Left kidney (tissue), 2 donors: ENCODE results near the gene RRAS. TPM values are rescaled to one million over a fixed set of nuclear protein-coding genes. Genes with fewer than 3 reads are reported as not detected.

Source experiments
- DNase-seq: peaks from one replicate; pipeline ENCODE4 v3.0.0-alpha.2; 2013
- polyA plus RNA-seq: library from polyadenylated mRNA; unstranded; fragments of 120-200 nt; gene quantifications from one replicate; pipeline ENCODE4 v1.2.1, GENCODE V29; 2013; ENCODE audit not compliant: insufficient read length

The RRAS gene
- polyA plus RNA-seq, 1 donor: 16.2 TPM

DNA sequence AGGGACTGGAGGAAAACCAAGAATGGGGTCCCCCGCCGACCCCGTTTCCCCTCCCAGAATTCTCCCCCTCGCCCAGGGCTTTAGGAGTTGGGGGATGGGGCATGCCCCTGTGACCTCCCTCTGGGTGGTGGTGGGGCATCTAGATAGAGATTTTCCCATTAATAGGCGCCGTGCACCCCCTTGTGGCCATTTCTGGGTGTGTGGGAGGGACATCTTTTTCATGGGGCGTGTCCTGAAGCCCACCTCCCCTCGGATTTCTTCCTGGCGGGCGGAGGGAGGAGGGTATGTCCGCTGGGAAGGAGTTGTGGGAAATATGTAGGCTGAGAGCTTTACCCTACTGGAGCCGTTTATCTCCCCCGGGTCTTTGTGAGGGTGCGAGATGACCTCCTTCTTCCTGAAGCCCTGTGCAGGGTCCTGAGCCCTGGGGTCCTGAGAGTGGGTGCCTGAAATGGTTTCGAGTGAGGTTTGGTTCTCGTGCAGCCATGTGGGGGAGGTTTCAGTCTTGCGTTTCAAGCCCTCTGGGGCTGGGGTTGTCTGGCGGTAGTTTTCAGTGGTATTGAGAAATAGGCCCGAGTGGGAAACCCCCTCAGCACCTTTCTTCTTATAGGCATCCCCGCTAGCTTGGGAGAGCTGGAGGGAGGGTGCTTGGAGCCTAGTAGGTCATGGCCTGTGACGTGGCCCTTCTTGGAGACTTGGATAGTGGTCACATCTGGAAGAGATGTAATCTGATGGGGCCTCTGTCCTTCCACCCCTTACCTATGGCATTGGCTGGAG, 38.1 kb upstream of the RRAS start:
- DNase-seq: peak; percentile 90

GRCh38 chr19:49677231-49677900, 37.4 kb upstream of the RRAS start, which contains the start of gene PRMT1:
Gene PRMT1, plus strand, starts transcription at chr19:49677271. Its CDS starts 10 bp downstream, at chr19:49677281.
- DNase-seq: no peak

GRCh38 chr19:49676784-49677230, 36.9 kb upstream of the RRAS start:
- DNase-seq: peak; percentile 100

GRCh38 chr19:49676136-49676783, 36.3 kb upstream of the RRAS start:
- peak; percentile 92 for DNase-seq

DNA sequence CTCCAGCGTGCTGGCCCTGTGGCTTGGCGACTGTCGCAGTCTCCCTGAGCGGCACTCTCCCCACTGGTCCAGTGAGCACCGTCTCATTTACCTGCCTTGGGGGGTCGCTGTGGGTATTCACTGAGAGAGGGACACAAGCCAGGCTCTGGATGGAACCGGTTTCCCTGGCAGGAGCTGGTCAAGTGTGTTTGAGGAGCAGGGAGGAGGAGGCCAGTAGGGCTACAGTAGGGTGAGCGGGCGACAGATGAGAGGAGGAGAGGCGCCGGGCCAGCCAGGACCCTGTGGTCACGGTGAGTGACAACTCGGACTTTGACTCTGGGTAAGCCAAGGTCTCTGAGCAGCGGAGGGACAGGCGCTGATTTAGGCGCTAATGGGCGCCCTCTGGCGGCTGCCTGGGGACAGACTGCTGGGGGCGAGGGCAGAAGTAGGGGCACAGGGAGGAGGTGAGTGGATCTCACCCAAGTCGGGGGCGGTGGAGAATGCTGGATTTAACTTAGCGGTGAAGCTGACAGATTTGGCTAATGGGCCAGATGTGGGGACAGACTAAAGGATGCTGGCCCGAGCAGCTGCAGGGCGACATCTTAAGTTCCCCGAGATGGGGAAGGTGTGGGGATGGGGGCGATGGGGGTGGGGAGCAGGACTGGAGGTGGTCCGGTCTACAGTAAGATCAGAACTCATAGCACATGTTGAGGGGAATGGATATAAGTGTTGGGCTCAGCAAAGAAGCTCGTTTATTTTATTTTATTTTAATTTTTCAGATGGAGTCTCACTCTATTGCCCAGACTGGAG, 32.4 kb upstream of the RRAS start:
- DNase-seq: peak; percentile 75

GRCh38 chr19:49669516-49669915, 29.6 kb upstream of the RRAS start:
- DNase-seq: no peak

GRCh38 chr19:49667473-49667872, 27.5 kb upstream of the RRAS start:
- DNase-seq: no peak

DNA sequence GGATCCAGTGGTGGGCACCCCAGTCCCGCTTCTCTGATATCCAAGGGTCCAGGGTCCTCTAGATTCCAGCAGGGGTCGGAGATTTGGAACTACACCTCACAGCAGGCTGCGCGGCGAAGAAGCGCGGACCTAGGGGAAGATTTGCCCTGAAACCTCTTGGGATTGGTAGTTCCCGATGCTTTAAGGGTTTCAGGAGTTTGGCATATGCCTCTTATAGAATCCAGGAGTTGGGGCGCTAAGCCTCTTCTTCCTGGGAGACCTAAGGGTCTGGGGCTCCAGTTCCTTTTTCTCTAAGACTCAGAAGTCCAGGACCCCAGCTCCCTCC, 26.1 kb upstream of the RRAS start:
- no peak for DNase-seq

GRCh38 chr19:49665351-49666119, 25.6 kb upstream of the RRAS start, which contains the start of the genes BCL2L12 and IRF3:
Gene BCL2L12, plus strand, starts transcription at chr19:49665933. Its CDS starts 760 bp downstream, at chr19:49666693.
Gene IRF3, minus strand, starts transcription at chr19:49665857. Its CDS starts 1,019 bp downstream, at chr19:49664838.
- DNase-seq: peak; percentile 96

DNA sequence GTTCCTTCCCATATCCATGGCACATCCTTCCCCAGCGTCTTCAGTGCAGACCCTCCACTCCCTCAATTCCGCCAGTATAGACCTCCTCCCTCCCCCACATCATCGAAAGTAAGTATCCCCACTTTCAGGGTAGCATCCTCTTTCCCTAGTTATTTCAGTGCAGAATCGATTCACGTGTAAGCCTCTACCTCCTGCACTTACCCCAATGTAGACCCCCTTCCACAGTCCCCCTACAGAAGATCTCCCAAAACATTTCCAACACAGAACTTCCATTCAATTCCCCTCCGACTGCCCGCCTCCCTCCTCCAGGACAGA, 25.1 kb upstream of the RRAS start:
- DNase-seq: no peak

GRCh38 chr19:49664171-49665035, 24.5 kb upstream of the RRAS start:
- peak; percentile 79 for DNase-seq

- no peak for DNase-seq
These were observed 23.3 kb upstream of the RRAS start for GRCh38 chr19:49663224-49663623.

GRCh38 chr19:49662011-49662410, 22.1 kb upstream of the RRAS start:
- DNase-seq: no peak

DNA sequence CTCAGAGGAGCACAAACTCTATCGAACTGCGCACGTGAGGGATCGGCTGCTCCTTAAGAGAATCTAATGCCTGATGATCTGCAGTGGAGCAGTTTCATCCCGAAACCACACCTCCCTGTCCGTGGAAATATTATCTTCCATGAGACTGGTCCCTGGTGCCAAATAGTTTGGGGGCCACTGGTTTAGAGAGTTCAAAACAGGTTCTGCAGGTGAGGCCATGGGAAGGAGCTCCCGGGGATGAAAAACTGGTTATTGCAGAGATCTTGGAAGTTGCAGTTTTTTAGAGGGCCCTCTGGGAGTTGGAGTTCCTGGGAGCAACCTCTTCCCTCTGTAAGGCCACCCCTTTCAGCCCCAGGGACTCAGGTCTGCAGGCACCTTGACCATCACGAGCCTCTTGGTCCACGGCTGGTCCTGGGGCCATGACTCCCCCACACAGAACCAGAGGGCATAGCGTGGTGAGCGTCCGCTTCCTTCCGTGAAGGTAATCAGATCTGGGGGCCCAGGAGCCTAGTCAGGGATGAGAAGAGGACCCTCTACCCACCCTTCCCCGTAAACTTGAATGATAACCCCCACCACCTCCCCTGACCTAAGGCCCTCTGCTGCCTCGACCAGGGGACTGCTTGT, 20.5 kb upstream of the RRAS start:
- DNase-seq: no peak

GRCh38 chr19:49658566-49659442, 18.9 kb upstream of the RRAS start:
- no peak for DNase-seq

- DNase-seq: no peak
These were observed 18.2 kb upstream of the RRAS start for GRCh38 chr19:49658139-49658517.

GRCh38 chr19:49657493-49658138, 17.7 kb upstream of the RRAS start:
- DNase-seq: no peak

GRCh38 chr19:49656456-49657109, 16.6 kb upstream of the RRAS start:
- DNase-seq: no peak
